Neural progenitor cell (in vitro differentiated cells): ENCODE measurements around the gene PUM2. TPM values are rescaled to one million over a fixed set of nuclear protein-coding genes. Genes with fewer than 3 reads are reported as not detected.

Source experiments
- DNase-seq: peaks from one replicate; pipeline ENCODE4 v3.0.0-alpha.2; 2016; ENCODE audit warnings: low spot score
- H2AFZ ChIP-seq: fragments of 200-600 bp; sonication (generic); replicated peaks from 2 replicates; pipeline ENCODE4 v1.6.1; 2016; ENCODE audit warnings: antibody characterized with exemption
- H3F3A ChIP-seq: fragments of 200-600 bp; sonication (generic); 2 replicates; pipeline ENCODE4 v1.6.1; 2016; ENCODE audit warnings: antibody characterized with exemption, low read depth
- H3K27ac ChIP-seq: fragments of 200-600 bp; sonication (generic); 2 replicates; pipeline ENCODE4 v1.5.1; 2016; ENCODE audit warnings: mild to moderate bottlenecking
- H3K27me3 ChIP-seq: fragments of 200-600 bp; sonication (generic); 2 replicates; pipeline ENCODE4 v1.6.1; 2016; ENCODE audit warnings: mild to moderate bottlenecking, moderate library complexity
- H3K36me3 ChIP-seq: fragments of 200-600 bp; sonication (generic); 2 replicates; pipeline ENCODE4 v1.5.1; 2016
- H3K4me1 ChIP-seq: fragments of 200-600 bp; sonication (generic); 2 replicates; pipeline ENCODE4 v1.6.1; 2016; ENCODE audit warnings: mixed run types
- H3K4me2 ChIP-seq: fragments of 200-600 bp; sonication (generic); 2 replicates; pipeline ENCODE4 v1.6.1; 2016
- H3K4me3 ChIP-seq: fragments of 200-600 bp; sonication (generic); 2 replicates; pipeline ENCODE4 v1.5.1; 2016
- H3K79me2 ChIP-seq: fragments of 200-600 bp; sonication (generic); 2 replicates; pipeline ENCODE4 v1.6.1; 2016; ENCODE audit warnings: low read depth
- H3K9ac ChIP-seq: fragments of 200-600 bp; sonication (generic); 2 replicates; pipeline ENCODE4 v1.6.1; 2016
- H3K9me3 ChIP-seq: fragments of 200-600 bp; sonication (generic); 2 replicates; pipeline ENCODE4 v1.5.1; 2016; ENCODE audit warnings: low read depth
- H4K20me1 ChIP-seq: fragments of 200-600 bp; sonication (generic); 2 replicates; pipeline ENCODE4 v1.6.1; 2016; ENCODE audit warnings: low read depth
- H3K27ac Mint-ChIP-seq: 3 replicates; pipeline ENCODE4 v1.8.0; 2021; ENCODE audit warnings: mixed read lengths
- H3K27me3 Mint-ChIP-seq: 2 replicates; pipeline ENCODE4 v1.8.0; 2022; ENCODE audit warnings: low read depth, mild to moderate bottlenecking, inconsistent platforms, moderate library complexity, mixed read lengths; ENCODE audit not compliant: insufficient read depth
- H3K36me3 Mint-ChIP-seq: 3 replicates; pipeline ENCODE4 v1.8.0; 2021; ENCODE audit warnings: mixed read lengths
- H3K4me1 Mint-ChIP-seq: 3 replicates; pipeline ENCODE4 v1.8.0; 2021; ENCODE audit warnings: mixed read lengths
- H3K4me3 Mint-ChIP-seq: 3 replicates; pipeline ENCODE4 v1.8.0; 2021; ENCODE audit warnings: mild to moderate bottlenecking, moderate library complexity, mixed read lengths
- H3K9me3 Mint-ChIP-seq: 3 replicates; pipeline ENCODE4 v1.8.0; 2020; ENCODE audit warnings: mixed read lengths
- EZH2 ChIP-seq: fragments of 200-600 bp; sonication (generic); IDR thresholded peaks from 2 replicates; pipeline ENCODE4 v1.6.1; 2017; ENCODE audit warnings: antibody characterized with exemption, mild to moderate bottlenecking, moderate library complexity
- EZH2phosphoT487 ChIP-seq: fragments of 200-600 bp; sonication (generic); IDR thresholded peaks from 2 replicates; pipeline ENCODE4 v1.6.1; 2017; ENCODE audit warnings: antibody characterized with exemption
- total RNA-seq: library from RNA; depleted of rRNA; stranded (reverse); fragments of >200 nt; gene quantifications from 2 replicates; pipeline ENCODE4 v1.2.3, GENCODE V29; 2015; ENCODE audit warnings: low replicate concordance
- TF ChIP-seq, protein P1 (sequence below): fragments of 200-600 bp; sonication (generic); IDR thresholded peaks from 2 replicates; pipeline ENCODE4 v1.5.1; 2017; ENCODE audit warnings: antibody characterized with exemption, mild to moderate bottlenecking

The PUM2 gene
- total RNA-seq, 1 donor from 2014 or later, result 88.4 TPM

DNA sequence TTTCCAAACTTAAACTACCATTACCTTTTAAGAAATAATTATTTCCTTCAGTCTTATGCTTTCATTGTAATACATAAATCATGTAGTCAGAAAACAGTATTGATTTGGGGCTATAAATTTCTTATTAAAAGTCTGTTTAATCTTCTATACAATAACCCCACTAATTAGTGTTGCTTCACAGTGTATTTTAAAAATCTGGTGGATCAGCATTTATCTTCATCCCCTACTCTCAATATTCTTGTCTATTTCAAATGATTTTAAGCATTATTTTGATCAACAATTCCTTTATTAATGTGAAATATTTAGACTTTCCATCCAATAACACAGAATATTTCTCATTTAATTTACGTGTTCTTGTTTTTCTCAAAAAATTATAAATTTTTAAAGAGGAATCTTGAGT, 93.2 kb downstream of the PUM2 start:
- no peak overlapping the region for H3K27ac ChIP-seq
- TF ChIP-seq EZH2phosphoT487, result no peak
- TF ChIP-seq, protein P1, sequence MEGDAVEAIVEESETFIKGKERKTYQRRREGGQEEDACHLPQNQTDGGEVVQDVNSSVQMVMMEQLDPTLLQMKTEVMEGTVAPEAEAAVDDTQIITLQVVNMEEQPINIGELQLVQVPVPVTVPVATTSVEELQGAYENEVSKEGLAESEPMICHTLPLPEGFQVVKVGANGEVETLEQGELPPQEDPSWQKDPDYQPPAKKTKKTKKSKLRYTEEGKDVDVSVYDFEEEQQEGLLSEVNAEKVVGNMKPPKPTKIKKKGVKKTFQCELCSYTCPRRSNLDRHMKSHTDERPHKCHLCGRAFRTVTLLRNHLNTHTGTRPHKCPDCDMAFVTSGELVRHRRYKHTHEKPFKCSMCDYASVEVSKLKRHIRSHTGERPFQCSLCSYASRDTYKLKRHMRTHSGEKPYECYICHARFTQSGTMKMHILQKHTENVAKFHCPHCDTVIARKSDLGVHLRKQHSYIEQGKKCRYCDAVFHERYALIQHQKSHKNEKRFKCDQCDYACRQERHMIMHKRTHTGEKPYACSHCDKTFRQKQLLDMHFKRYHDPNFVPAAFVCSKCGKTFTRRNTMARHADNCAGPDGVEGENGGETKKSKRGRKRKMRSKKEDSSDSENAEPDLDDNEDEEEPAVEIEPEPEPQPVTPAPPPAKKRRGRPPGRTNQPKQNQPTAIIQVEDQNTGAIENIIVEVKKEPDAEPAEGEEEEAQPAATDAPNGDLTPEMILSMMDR, result no peak
- no peak for TF ChIP-seq EZH2
- H3K9ac ChIP-seq, result no peak overlapping the region
- no peaks in the 10 kb centered on the region for H3K9me3 ChIP-seq
- peaks cover 58% of the 10 kb centered on the region for H3K36me3 ChIP-seq
- H2AFZ ChIP-seq, result no peak overlapping the region
- no peaks in the 10 kb centered on the region for H3K27me3 Mint-ChIP-seq
- peaks cover 35% of the 10 kb centered on the region for H3F3A ChIP-seq
- no peaks in the 10 kb centered on the region for H3K4me1 ChIP-seq
- H3K27me3 ChIP-seq, result no peaks in the 10 kb centered on the region
- H3K9me3 Mint-ChIP-seq, result no peaks in the 10 kb centered on the region
- peaks cover 38% of the 10 kb centered on the region for H3K36me3 Mint-ChIP-seq
- DNase-seq, result no peak
- no peak overlapping the region for H3K4me3 Mint-ChIP-seq
- no peaks in the 10 kb centered on the region for H3K4me1 Mint-ChIP-seq
- no peaks in the 10 kb centered on the region for H4K20me1 ChIP-seq
- no peak overlapping the region for H3K4me2 ChIP-seq
- H3K79me2 ChIP-seq, result no peaks in the 10 kb centered on the region
- no peak overlapping the region for H3K4me3 ChIP-seq
- no peak overlapping the region for H3K27ac Mint-ChIP-seq

DNA sequence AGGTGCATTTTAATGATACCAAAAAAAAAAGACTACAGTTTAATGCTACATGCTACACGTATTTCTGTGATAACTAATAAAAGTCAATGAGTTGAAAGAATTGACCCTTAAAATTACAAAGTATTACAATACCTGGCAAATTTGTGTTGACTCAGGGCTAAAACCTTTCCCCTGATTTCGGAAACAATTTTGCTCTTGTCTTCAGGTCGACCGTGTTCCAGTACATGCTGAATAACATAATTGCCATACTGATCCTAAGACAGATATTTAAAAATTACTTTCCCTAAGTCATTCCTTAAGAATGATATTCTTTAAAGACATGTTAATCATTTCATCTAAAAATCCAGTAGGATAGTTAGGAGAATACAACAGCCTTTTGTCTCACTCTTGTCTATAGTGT, 95.9 kb downstream of the PUM2 start:
- Histone ChIP-seq H3K4me2 (no peak overlapping the region), H3F3A (peaks cover 38% of the 10 kb centered on the region), H3K9me3 (no peaks in the 10 kb centered on the region), H3K27ac (no peak overlapping the region), H3K9ac (no peak overlapping the region), H3K79me2 (no peaks in the 10 kb centered on the region), H3K36me3 (peaks cover 59% of the 10 kb centered on the region), H4K20me1 (no peaks in the 10 kb centered on the region), H3K4me3 (no peak overlapping the region), H2AFZ (no peak overlapping the region), H3K27me3 (no peaks in the 10 kb centered on the region), H3K4me1 (no peaks in the 10 kb centered on the region)
- Mint-ChIP-seq H3K9me3 (no peaks in the 10 kb centered on the region), H3K4me3 (no peak overlapping the region), H3K27me3 (no peaks in the 10 kb centered on the region), H3K27ac (no peak overlapping the region), H3K4me1 (no peaks in the 10 kb centered on the region), H3K36me3 (peaks cover 39% of the 10 kb centered on the region)
- TF ChIP-seq EZH2phosphoT487, result no peak
- DNase-seq, result no peak

GRCh38 chr2:20250436-20250835, 100.2 kb downstream of the PUM2 start:
- no peaks in the 10 kb centered on the region for H3K79me2 ChIP-seq
- H4K20me1 ChIP-seq, result no peaks in the 10 kb centered on the region
- no peaks in the 10 kb centered on the region for H3K9me3 ChIP-seq
- no peak overlapping the region for H3K27ac ChIP-seq
- H3K4me3 Mint-ChIP-seq, result no peak overlapping the region
- no peak for DNase-seq
- H3K36me3 ChIP-seq, result peaks cover 41% of the 10 kb centered on the region
- H3K4me3 ChIP-seq, result no peak overlapping the region
- no peak for TF ChIP-seq EZH2
- TF ChIP-seq, protein P1, result no peak
- no peak for TF ChIP-seq EZH2phosphoT487
- no peak overlapping the region for H3K9ac ChIP-seq
- H3K27ac Mint-ChIP-seq, result no peak overlapping the region
- H3K36me3 Mint-ChIP-seq, result peaks cover 45% of the 10 kb centered on the region
- no peaks in the 10 kb centered on the region for H3K27me3 ChIP-seq
- H3K4me1 Mint-ChIP-seq, result no peaks in the 10 kb centered on the region
- H3K4me1 ChIP-seq, result no peaks in the 10 kb centered on the region
- no peak overlapping the region for H2AFZ ChIP-seq
- H3K4me2 ChIP-seq, result no peak overlapping the region
- no peaks in the 10 kb centered on the region for H3K27me3 Mint-ChIP-seq
- H3F3A ChIP-seq, result peaks cover 47% of the 10 kb centered on the region
- H3K9me3 Mint-ChIP-seq, result no peaks in the 10 kb centered on the region

- peaks cover 29% of the 10 kb centered on the region for H3K36me3 ChIP-seq
- no peaks in the 10 kb centered on the region for H3K4me1 ChIP-seq
- Mint-ChIP-seq H3K9me3 (no peaks in the 10 kb centered on the region), H3K4me3 (no peak overlapping the region), H3K27ac (no peak overlapping the region), H3K36me3 (peaks cover 40% of the 10 kb centered on the region), H3K4me1 (no peaks in the 10 kb centered on the region), H3K27me3 (peaks cover 3% of the 10 kb centered on the region)
- H2AFZ ChIP-seq, result no peak overlapping the region
- H3K27me3 ChIP-seq, result no peaks in the 10 kb centered on the region
- TF ChIP-seq, protein P1, result no peak
- H3K9me3 ChIP-seq, result no peaks in the 10 kb centered on the region
- H3F3A ChIP-seq, result peaks cover 45% of the 10 kb centered on the region
- H3K9ac ChIP-seq, result no peak overlapping the region
- H3K79me2 ChIP-seq, result no peaks in the 10 kb centered on the region
- H3K27ac ChIP-seq, result no peak overlapping the region
- DNase-seq, result no peak
- no peaks in the 10 kb centered on the region for H4K20me1 ChIP-seq
- H3K4me2 ChIP-seq, result no peak overlapping the region
- H3K4me3 ChIP-seq, result no peak overlapping the region
Observed at GRCh38 chr2:20249170-20249569, 101.5 kb downstream of the PUM2 start.
